OCI-LY1 (cell line): ENCODE results near the gene CYP2W1.

Experiments used
- CTCF ChIP-seq: fragments of 200-600 bp; sonication (generic), shearing (Covaris generic); IDR thresholded peaks from 2 replicates; pipeline ENCODE4 v1.5.1; 2017; ENCODE audit warnings: mild to moderate bottlenecking, antibody characterized with exemption, low read length, moderate library complexity, mixed read lengths
- EZH2 ChIP-seq: fragments of 200-600 bp; sonication (generic), shearing (Covaris generic); IDR thresholded peaks from 2 replicates; pipeline ENCODE4 v1.8.0; 2017; ENCODE audit warnings: borderline replicate concordance, mixed run types, mild to moderate bottlenecking, antibody characterized with exemption, low read length, moderate library complexity, mixed read lengths

GRCh38 chr7:1032536-1033181, 49.7 kb downstream of the CYP2W1 start:
- TF ChIP-seq CTCF (no peak), EZH2 (no peak)
